MCF 10A (cell line): Measurements from ENCODE around the gene SMTNL2. TPM values are rescaled to one million over a fixed set of nuclear protein-coding genes. Genes with fewer than 3 reads are reported as not detected.
"Not testable (repeated sequence)": the region's sequence is repeated elsewhere in the genome, so short reads cannot be mapped to it uniquely, and the experiment has no call there.

Experiments
- BruUV-seq: library from RNA; stranded (reverse); fragments of 400-500 nt; replicated peaks from 2 replicates; lab custom pipeline; 2021; lab: Mats Ljungman, UMichigan
- CTCF ChIA-PET: fragments of 300-600 bp; sonication (Branson Sonifier 250); formaldehyde crosslinking; extraction: SDS; loops from one replicate; lab custom pipeline; 2021; ENCODE audit warnings: antibody characterized with exemption, inconsistent platforms; lab: Yijun Ruan, JAX
- POLR2A ChIA-PET: fragments of 300-600, 350-650 bp; sonication (Branson Sonifier 250); formaldehyde crosslinking; extraction: SDS; loops from one replicate; lab custom pipeline; 2020; ENCODE audit warnings: antibody characterized with exemption, inconsistent platforms; lab: Yijun Ruan, JAX
- DNase-seq: peaks from one replicate; pipeline ENCODE4 v3.0.0-alpha.2; 2018; ENCODE audit not compliant: unreplicated experiment
- H3K27ac Mint-ChIP-seq: one replicate; pipeline ENCODE4 v1.8.0; 2022; ENCODE audit warnings: mild to moderate bottlenecking, low read depth, mixed read lengths; ENCODE audit not compliant: unreplicated experiment
- H3K27me3 Mint-ChIP-seq: one replicate; pipeline ENCODE4 v1.8.0; 2022; ENCODE audit warnings: mixed read lengths; ENCODE audit not compliant: insufficient read depth, unreplicated experiment
- H3K36me3 Mint-ChIP-seq: one replicate; pipeline ENCODE4 v1.8.0; 2022; ENCODE audit warnings: mild to moderate bottlenecking, moderate library complexity, mixed read lengths; ENCODE audit not compliant: insufficient read depth, unreplicated experiment
- H3K4me1 Mint-ChIP-seq: one replicate; pipeline ENCODE4 v1.8.0; 2022; ENCODE audit warnings: mixed read lengths; ENCODE audit not compliant: insufficient read depth, unreplicated experiment
- H3K4me3 Mint-ChIP-seq: one replicate; pipeline ENCODE4 v1.8.0; 2022; ENCODE audit warnings: mild to moderate bottlenecking, moderate library complexity, mixed read lengths; ENCODE audit not compliant: unreplicated experiment
- H3K9me3 Mint-ChIP-seq: one replicate; pipeline ENCODE4 v1.8.0; 2022; ENCODE audit warnings: mixed read lengths; ENCODE audit not compliant: unreplicated experiment
- CTCF ChIP-seq: fragments of 200-600 bp; IDR thresholded peaks from one replicate; pipeline ENCODE4 v1.8.0; 2022; ENCODE audit warnings: antibody characterized with exemption, mild to moderate bottlenecking; ENCODE audit not compliant: unreplicated experiment
- intact Hi-C: fragments of 100-400 bp; cut with micrococcal nuclease; formaldehyde crosslinking; loops from 2 replicates; pipeline ENCODE4 v1.14.1; 2022
- total RNA-seq: library from RNA; stranded (reverse); gene quantifications from 2 replicates; pipeline ENCODE4 v1.2.3, GENCODE V29; 2022

Gene SMTNL2
- total RNA-seq, 1 experiment from 2014 or later = not detected

DNA sequence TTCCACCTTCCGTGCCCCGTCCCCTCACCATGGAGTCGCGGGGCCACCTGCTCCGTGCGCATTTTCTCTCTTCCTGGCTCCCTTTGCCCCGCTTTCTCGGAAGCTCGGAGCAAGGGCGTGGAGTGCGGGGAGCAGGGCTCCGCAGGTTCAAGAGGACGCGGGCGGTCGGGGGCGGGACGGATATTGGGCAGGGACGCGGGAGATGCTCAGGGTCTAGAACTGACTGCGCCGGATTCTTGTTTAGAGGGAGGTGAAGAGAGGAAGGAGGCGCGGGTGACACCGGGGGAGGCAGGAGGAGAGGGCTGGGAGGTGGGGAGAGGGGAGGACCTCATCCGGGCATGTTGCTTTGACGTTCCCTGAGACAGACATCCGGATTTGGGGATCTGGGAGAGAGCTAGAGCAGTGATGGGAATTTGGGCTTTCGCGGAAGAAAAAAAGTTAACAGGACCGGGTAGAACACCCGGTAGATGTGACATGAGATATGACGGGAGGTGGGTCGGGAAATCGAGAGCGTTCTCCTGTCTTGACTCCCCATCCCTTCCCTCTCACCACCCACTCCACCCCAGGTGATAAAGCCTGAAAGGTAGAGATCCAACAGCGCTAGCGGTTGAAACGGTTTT lies 56.4 kb downstream of the SMTNL2 start:
- POLR2A ChIA-PET, H3K9me3 Mint-ChIP-seq, BruUV-seq, CTCF ChIA-PET, H3K4me3 Mint-ChIP-seq, H3K36me3 Mint-ChIP-seq, H3K4me1 Mint-ChIP-seq, intact Hi-C loops, H3K27ac Mint-ChIP-seq, DNase-seq: not testable (repeated sequence)
- peaks cover 99% of the 10 kb centered on the region for H3K27me3 Mint-ChIP-seq

DNA sequence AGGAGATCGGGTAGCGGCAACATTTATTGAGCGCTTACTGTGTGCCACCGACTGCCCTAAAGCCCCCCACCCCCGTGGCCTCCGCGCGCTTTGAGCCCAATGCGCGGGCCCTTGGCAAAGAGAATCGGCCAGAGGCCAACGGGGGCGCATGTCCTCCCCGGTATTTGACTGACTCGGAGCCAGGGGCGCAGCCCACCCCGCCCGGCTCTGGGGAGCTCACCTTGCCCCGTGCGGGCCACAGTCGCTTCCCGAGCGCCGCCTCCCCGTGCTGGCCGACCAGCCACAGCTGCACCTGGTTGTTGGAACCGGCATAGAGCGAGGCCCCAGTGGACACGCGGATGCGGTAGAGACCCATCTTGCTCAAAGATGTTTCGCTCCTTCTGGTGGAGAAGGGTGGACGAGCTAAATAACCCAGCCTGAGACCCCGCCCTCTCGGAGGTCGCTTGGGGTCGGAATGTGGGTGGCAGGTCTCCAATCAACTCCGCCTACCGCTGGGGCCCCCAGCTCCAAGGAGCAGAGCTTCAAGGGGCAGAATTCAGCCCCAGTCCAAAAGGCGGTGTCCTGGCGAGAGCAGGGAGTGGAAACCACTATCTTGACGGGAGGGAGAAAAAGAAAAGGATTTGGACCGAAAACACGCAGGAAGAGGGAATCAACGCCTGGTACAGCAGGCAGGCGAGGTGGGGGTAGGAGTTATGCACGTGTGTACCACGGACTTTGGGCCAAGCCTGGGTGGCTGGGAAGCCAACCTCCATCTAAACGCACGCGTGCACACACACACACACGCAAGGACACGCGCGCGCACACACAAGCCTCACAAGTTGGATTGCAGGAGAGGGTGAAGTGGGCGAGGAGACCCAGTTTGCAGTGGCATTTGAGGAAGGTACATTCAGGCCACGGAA lies 57.2 kb downstream of the SMTNL2 start, which contains the start of gene ALOX15:
ALOX15 (minus strand) TSS at position 382 of the 899 bp plus-strand sequence; CDS start at position 355, 27 bp downstream.
- Mint-ChIP-seq H3K4me1 (no peaks in the 10 kb centered on the region), H3K4me3 (no peak within 1 kb of the TSS), H3K36me3 (no peaks in the 10 kb centered on the region), H3K9me3 (no peaks in the 10 kb centered on the region), H3K27ac (no peak within 1 kb of the TSS), H3K27me3 (peaks cover 97% of the 10 kb centered on the region)
- POLR2A ChIA-PET = interaction anchor here (0.6 kb wide), 1 partner anchor 705 kb away, joined by 3 read pairs; no protein-coding TSS in a partner anchor
- CTCF ChIA-PET = interaction anchor here (0.6 kb wide), 2 partner anchors 222 to 903 kb away, joined by 4 read pairs; no protein-coding TSS in a partner anchor
- BruUV-seq = no TSS peak
- no peak for TF ChIP-seq CTCF
- DNase-seq = no peak
- intact Hi-C loops = no loop called here

DNA sequence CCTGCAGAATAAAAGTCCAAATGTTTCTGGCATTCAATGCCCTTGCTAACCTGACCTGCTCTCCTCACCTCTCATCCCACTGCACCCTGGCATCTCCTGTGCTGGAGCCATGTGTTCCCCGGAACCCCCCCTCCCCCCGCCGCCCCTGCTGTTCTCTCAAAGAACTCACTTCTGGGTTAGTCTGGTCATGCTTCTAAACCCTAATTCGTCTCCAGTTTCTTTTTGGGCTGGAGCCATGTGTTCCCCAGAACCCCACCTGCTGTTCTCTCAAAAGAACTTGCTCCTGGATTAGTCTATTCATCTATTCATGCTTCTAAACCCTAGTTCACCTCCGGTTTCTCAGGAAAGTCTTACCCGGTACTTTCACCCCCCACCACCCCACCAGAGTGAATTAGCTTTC lies 58.0 kb downstream of the SMTNL2 start:
- H3K27me3 Mint-ChIP-seq = peaks cover 89% of the 10 kb centered on the region
- BruUV-seq = no TSS peak
- ChIA-PET POLR2A (interaction anchor here (0.6 kb wide), 1 partner anchor 706 kb away, joined by 3 read pairs; no protein-coding TSS in a partner anchor), CTCF (interaction anchor here (0.6 to 0.7 kb wide), 2 partner anchors 13 to 223 kb away, joined by 3 to 4 read pairs; no protein-coding TSS in a partner anchor)
- H3K9me3 Mint-ChIP-seq = no peaks in the 10 kb centered on the region
- DNase-seq = no peak
- no peaks in the 10 kb centered on the region for H3K36me3 Mint-ChIP-seq
- TF ChIP-seq CTCF = no peak
- intact Hi-C loops = no loop called here
- H3K4me3 Mint-ChIP-seq = no peak overlapping the region
- no peak overlapping the region for H3K27ac Mint-ChIP-seq
- no peaks in the 10 kb centered on the region for H3K4me1 Mint-ChIP-seq

DNA sequence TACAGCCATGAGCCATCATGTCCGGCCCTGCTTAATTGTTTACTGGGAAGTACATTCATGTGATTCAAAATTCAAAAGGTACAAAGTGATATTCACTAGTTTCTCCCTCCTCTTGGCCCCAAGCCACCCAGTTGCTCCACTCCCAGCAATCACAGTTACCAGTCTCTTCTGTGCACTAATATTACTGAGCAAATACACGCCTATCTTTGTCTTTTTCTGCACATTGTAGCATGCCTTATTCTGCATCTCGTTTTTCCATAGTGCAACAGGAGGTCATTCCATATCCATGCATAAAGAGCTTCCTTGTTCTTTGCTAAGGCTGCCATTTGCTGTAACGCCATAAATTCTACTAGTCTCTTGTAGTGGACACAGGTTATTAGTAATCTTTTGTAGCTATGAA lies 59.3 kb downstream of the SMTNL2 start:
- no peak for TF ChIP-seq CTCF
- no peak overlapping the region for H3K4me3 Mint-ChIP-seq
- no peak for DNase-seq
- no peaks in the 10 kb centered on the region for H3K36me3 Mint-ChIP-seq
- intact Hi-C loops = no loop called here
- no TSS peak for BruUV-seq
- H3K27ac Mint-ChIP-seq = no peak overlapping the region
- peaks cover 84% of the 10 kb centered on the region for H3K27me3 Mint-ChIP-seq
- ChIA-PET CTCF (no interaction called here), POLR2A (no interaction called here)
- H3K4me1 Mint-ChIP-seq = no peaks in the 10 kb centered on the region
- H3K9me3 Mint-ChIP-seq = no peaks in the 10 kb centered on the region
